Measurements from ENCODE around the gene RETN. TPM values are rescaled to one million over a fixed set of nuclear protein-coding genes. Genes with fewer than 3 reads are reported as not detected.

The RETN gene
- total RNA-seq, 3 donors from 2014 or later = not detected

GRCh38 chr19:7628589-7629311 lies 40.1 kb upstream of the RETN start:
- no peaks in the 10 kb centered on the region for H3K36me3 ChIP-seq
- intact Hi-C loops (cut with DNase I; ENCODE audit: low total_unique reads) = no loop called here
- H3K9me3 ChIP-seq = no peaks in the 10 kb centered on the region

GRCh38 chr19:7629347-7630054 lies 39.3 kb upstream of the RETN start, which contains the start of the genes PET100 and XAB2:
TSS of gene PET100 (plus strand) at chr19:7629793. CDS start at chr19:7629834, 41 bp downstream.
TSS of gene XAB2 (minus strand) at chr19:7629545. CDS start at chr19:7629527, 18 bp downstream.
- no peaks in the 10 kb centered on the region for H3K9me3 ChIP-seq
- peak; percentile 35 for TF ChIP-seq POLR2A (IDR thresholded peaks at IDR 0.05)
- peak; percentile 85 to 97 (median 87) for TF ChIP-seq POLR2AphosphoS5 (IDR thresholded peaks at IDR 0.05)
- TF ChIP-seq CTCF (IDR thresholded peaks at IDR 0.05) = no peak
- H3K27me3 ChIP-seq = no peaks in the 10 kb centered on the region
- peak within 1 kb of the TSS; percentile 89 to 95 for H3K27ac ChIP-seq
- peak; percentile 96 to 99 for DNase-seq (ENCODE audit: low spot score in 2 of 2)
- peaks cover 5 to 19% of the 10 kb centered on the region in 2 donors for H3K4me1 ChIP-seq
- intact Hi-C loops (cut with DNase I; ENCODE audit: low total_unique reads) = no loop called here
- H3K36me3 ChIP-seq = no peaks in the 10 kb centered on the region
- peak within 1 kb of the TSS; percentile 83 to 99 (median 92) for H3K4me3 ChIP-seq

More at GRCh38 chr19:7628589-7629311, 40.1 kb upstream of the RETN start:
- no peak for DNase-seq (ENCODE audit: low spot score in 2 of 2)
- Histone ChIP-seq H3K4me1 (peaks cover 5 to 19% of the 10 kb centered on the region in 2 donors), H3K27ac (peak overlapping the region; percentile 89 to 95), H3K27me3 (no peaks in the 10 kb centered on the region), H3K4me3 (peak overlapping the region; percentile 83 to 99 (median 92))
- no peak for TF ChIP-seq CTCF (IDR thresholded peaks at IDR 0.05)

DNA sequence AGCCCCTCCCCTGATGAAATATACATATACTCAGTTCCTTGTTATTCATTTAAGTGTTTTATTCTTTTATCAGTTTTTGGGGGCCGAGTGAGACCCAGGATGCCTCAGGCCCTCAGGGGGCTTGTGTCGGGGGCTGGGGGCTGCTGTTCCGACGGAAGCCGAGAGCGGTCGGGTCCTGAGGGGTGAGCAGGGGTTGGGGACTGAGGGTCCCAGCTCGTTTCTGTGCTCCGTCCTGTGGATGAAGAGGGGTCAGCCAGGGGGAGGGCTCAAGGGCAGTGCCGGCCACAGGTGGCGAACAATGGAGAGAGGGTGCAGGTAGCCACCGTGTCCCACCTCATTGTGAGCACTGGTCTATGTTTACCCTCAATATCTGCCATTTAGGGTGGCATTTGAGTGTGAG lies 37.3 kb upstream of the RETN start:
- Histone ChIP-seq H3K4me1 (peaks cover 5 to 19% of the 10 kb centered on the region in 2 donors), H3K36me3 (no peaks in the 10 kb centered on the region), H3K27me3 (no peaks in the 10 kb centered on the region), H3K27ac (no peak overlapping the region), H3K9me3 (no peaks in the 10 kb centered on the region), H3K4me3 (no peak overlapping the region)
- intact Hi-C loops (cut with DNase I; ENCODE audit: low total_unique reads) = no loop called here
- DNase-seq (ENCODE audit: low spot score in 2 of 2) = no peak
- TF ChIP-seq CTCF (IDR thresholded peaks at IDR 0.05) = no peak
- no peak for TF ChIP-seq POLR2AphosphoS5 (IDR thresholded peaks at IDR 0.05)
- TF ChIP-seq POLR2A (IDR thresholded peaks at IDR 0.05) = no peak

- H3K4me3 ChIP-seq = no peak overlapping the region
- intact Hi-C loops (cut with DNase I; ENCODE audit: low total_unique reads) = no loop called here
- no peak for DNase-seq (ENCODE audit: low spot score in 2 of 2)
- no peaks in the 10 kb centered on the region for H3K27me3 ChIP-seq
- H3K4me1 ChIP-seq = peaks cover 5 to 19% of the 10 kb centered on the region in 2 donors
- no peak overlapping the region for H3K27ac ChIP-seq
- TF ChIP-seq CTCF (IDR thresholded peaks at IDR 0.05) (no peak), POLR2A (IDR thresholded peaks at IDR 0.05) (no peak), POLR2AphosphoS5 (IDR thresholded peaks at IDR 0.05) (no peak)
- H3K36me3 ChIP-seq = no peaks in the 10 kb centered on the region
- H3K9me3 ChIP-seq = no peaks in the 10 kb centered on the region
These were observed 36.3 kb upstream of the RETN start for GRCh38 chr19:7632340-7633203.

Data from breast epithelium (tissue), 4 donors.